Measurements from ENCODE around the gene FBXW2.
A peak's percentile ranks its signal among the peaks of the same experiment; 100 is the strongest.

The FBXW2 gene

GRCh38 chr9:120735415-120736126 is 57.6 kb downstream of the FBXW2 start:
- H3K4me1 ChIP-seq (ENCODE audit: control insufficient read depth in 1 of 2, insufficient read depth in 2 of 2, low read length in 2 of 2) = peaks cover 0 to 20% of the 10 kb centered on the region in 2 donors
- H3K27me3 ChIP-seq (ENCODE audit: control insufficient read depth in 1 of 2, insufficient read depth in 2 of 2, low read length in 2 of 2) = no peaks in the 10 kb centered on the region
- peak overlapping the region in 1 of 2 donors; percentile 22 for H3K4me3 ChIP-seq (ENCODE audit: low read depth in 1 of 2, low read length in 2 of 2)
- no peak overlapping the region for H3K9ac ChIP-seq (ENCODE audit: low read depth in 1 of 2, low read length in 2 of 2)
- H3K9me3 ChIP-seq (ENCODE audit: control insufficient read depth in 1 of 2, low read length in 2 of 2) = no peaks in the 10 kb centered on the region
- H3K36me3 ChIP-seq (ENCODE audit: control insufficient read depth in 1 of 2, insufficient read depth in 2 of 2, low read length in 2 of 2) = no peaks in the 10 kb centered on the region
- H3K27ac ChIP-seq (ENCODE audit: low read depth, low read length) = no peak overlapping the region

- H3K9ac ChIP-seq (ENCODE audit: low read depth in 1 of 2, low read length in 2 of 2) = no peak overlapping the region
- H3K27me3 ChIP-seq (ENCODE audit: control insufficient read depth in 1 of 2, insufficient read depth in 2 of 2, low read length in 2 of 2) = no peaks in the 10 kb centered on the region
- H3K4me3 ChIP-seq (ENCODE audit: low read depth in 1 of 2, low read length in 2 of 2) = peak overlapping the region in 1 of 2 donors; percentile 22
- H3K36me3 ChIP-seq (ENCODE audit: control insufficient read depth in 1 of 2, insufficient read depth in 2 of 2, low read length in 2 of 2) = no peaks in the 10 kb centered on the region
- H3K9me3 ChIP-seq (ENCODE audit: control insufficient read depth in 1 of 2, low read length in 2 of 2) = no peaks in the 10 kb centered on the region
- H3K27ac ChIP-seq (ENCODE audit: low read depth, low read length) = peak overlapping the region; percentile 20
- peaks cover 0 to 21% of the 10 kb centered on the region in 2 donors for H3K4me1 ChIP-seq (ENCODE audit: control insufficient read depth in 1 of 2, insufficient read depth in 2 of 2, low read length in 2 of 2)
Measured at GRCh38 chr9:120734607-120735410, 58.4 kb downstream of the FBXW2 start.

GRCh38 chr9:120733190-120733589 is 60.0 kb downstream of the FBXW2 start:
- H3K36me3 ChIP-seq (ENCODE audit: control insufficient read depth in 1 of 2, insufficient read depth in 2 of 2, low read length in 2 of 2) = no peaks in the 10 kb centered on the region
- H3K27ac ChIP-seq (ENCODE audit: low read depth, low read length) = no peak overlapping the region
- no peaks in the 10 kb centered on the region for H3K9me3 ChIP-seq (ENCODE audit: control insufficient read depth in 1 of 2, low read length in 2 of 2)
- peaks cover 0 to 21% of the 10 kb centered on the region in 2 donors for H3K4me1 ChIP-seq (ENCODE audit: control insufficient read depth in 1 of 2, insufficient read depth in 2 of 2, low read length in 2 of 2)
- H3K9ac ChIP-seq (ENCODE audit: low read depth in 1 of 2, low read length in 2 of 2) = no peak overlapping the region
- no peak overlapping the region for H3K4me3 ChIP-seq (ENCODE audit: low read depth in 1 of 2, low read length in 2 of 2)
- no peaks in the 10 kb centered on the region for H3K27me3 ChIP-seq (ENCODE audit: control insufficient read depth in 1 of 2, insufficient read depth in 2 of 2, low read length in 2 of 2)

GRCh38 chr9:120730654-120731514 is 62.3 kb downstream of the FBXW2 start:
- Histone ChIP-seq H3K9me3 (ENCODE audit: control insufficient read depth in 1 of 2, low read length in 2 of 2) (no peaks in the 10 kb centered on the region), H3K27me3 (ENCODE audit: control insufficient read depth in 1 of 2, insufficient read depth in 2 of 2, low read length in 2 of 2) (no peaks in the 10 kb centered on the region), H3K27ac (ENCODE audit: low read depth, low read length) (no peak overlapping the region), H3K4me1 (ENCODE audit: control insufficient read depth in 1 of 2, insufficient read depth in 2 of 2, low read length in 2 of 2) (peaks cover 0 to 20% of the 10 kb centered on the region in 2 donors), H3K36me3 (ENCODE audit: control insufficient read depth in 1 of 2, insufficient read depth in 2 of 2, low read length in 2 of 2) (no peaks in the 10 kb centered on the region), H3K4me3 (ENCODE audit: low read depth in 1 of 2, low read length in 2 of 2) (no peak overlapping the region), H3K9ac (ENCODE audit: low read depth in 1 of 2, low read length in 2 of 2) (no peak overlapping the region)

- no peaks in the 10 kb centered on the region for H3K9me3 ChIP-seq (ENCODE audit: control insufficient read depth in 1 of 2, low read length in 2 of 2)
- no peaks in the 10 kb centered on the region for H3K36me3 ChIP-seq (ENCODE audit: control insufficient read depth in 1 of 2, insufficient read depth in 2 of 2, low read length in 2 of 2)
- H3K4me1 ChIP-seq (ENCODE audit: control insufficient read depth in 1 of 2, insufficient read depth in 2 of 2, low read length in 2 of 2) = peaks cover 0 to 10% of the 10 kb centered on the region in 2 donors
- H3K9ac ChIP-seq (ENCODE audit: low read depth in 1 of 2, low read length in 2 of 2) = no peak overlapping the region
- no peak overlapping the region for H3K4me3 ChIP-seq (ENCODE audit: low read depth in 1 of 2, low read length in 2 of 2)
- no peaks in the 10 kb centered on the region for H3K27me3 ChIP-seq (ENCODE audit: control insufficient read depth in 1 of 2, insufficient read depth in 2 of 2, low read length in 2 of 2)
- H3K27ac ChIP-seq (ENCODE audit: low read depth, low read length) = no peak overlapping the region
Measured at GRCh38 chr9:120729791-120730241, 63.4 kb downstream of the FBXW2 start.

- Histone ChIP-seq H3K4me3 (ENCODE audit: low read depth in 1 of 2, low read length in 2 of 2) (no peak overlapping the region), H3K9ac (ENCODE audit: low read depth in 1 of 2, low read length in 2 of 2) (no peak overlapping the region), H3K9me3 (ENCODE audit: control insufficient read depth in 1 of 2, low read length in 2 of 2) (no peaks in the 10 kb centered on the region)
Measured at GRCh38 chr9:120726484-120726883, 66.7 kb downstream of the FBXW2 start.

GRCh38 chr9:120725907-120726306 is 67.3 kb downstream of the FBXW2 start:
- Histone ChIP-seq H3K4me1 (ENCODE audit: control insufficient read depth in 1 of 2, insufficient read depth in 2 of 2, low read length in 2 of 2) (peaks cover 0 to 4% of the 10 kb centered on the region in 2 donors), H3K4me3 (ENCODE audit: low read depth in 1 of 2, low read length in 2 of 2) (no peak overlapping the region), H3K9me3 (ENCODE audit: control insufficient read depth in 1 of 2, low read length in 2 of 2) (no peaks in the 10 kb centered on the region)

More at GRCh38 chr9:120726484-120726883, 66.7 kb downstream of the FBXW2 start:
- Histone ChIP-seq H3K27me3 (ENCODE audit: control insufficient read depth in 1 of 2, insufficient read depth in 2 of 2, low read length in 2 of 2) (no peaks in the 10 kb centered on the region), H3K27ac (ENCODE audit: low read depth, low read length) (no peak overlapping the region), H3K4me1 (ENCODE audit: control insufficient read depth in 1 of 2, insufficient read depth in 2 of 2, low read length in 2 of 2) (peaks cover 0 to 7% of the 10 kb centered on the region in 2 donors), H3K36me3 (ENCODE audit: control insufficient read depth in 1 of 2, insufficient read depth in 2 of 2, low read length in 2 of 2) (no peaks in the 10 kb centered on the region)

GRCh38 chr9:120724757-120725400 is 68.3 kb downstream of the FBXW2 start:
- no peaks in the 10 kb centered on the region for H3K4me1 ChIP-seq (ENCODE audit: control insufficient read depth in 1 of 2, insufficient read depth in 2 of 2, low read length in 2 of 2)
- no peaks in the 10 kb centered on the region for H3K9me3 ChIP-seq (ENCODE audit: control insufficient read depth in 1 of 2, low read length in 2 of 2)
- no peak overlapping the region for H3K27ac ChIP-seq (ENCODE audit: low read depth, low read length)
- H3K9ac ChIP-seq (ENCODE audit: low read depth in 1 of 2, low read length in 2 of 2) = no peak overlapping the region
- H3K4me3 ChIP-seq (ENCODE audit: low read depth in 1 of 2, low read length in 2 of 2) = no peak overlapping the region
- no peaks in the 10 kb centered on the region for H3K27me3 ChIP-seq (ENCODE audit: control insufficient read depth in 1 of 2, insufficient read depth in 2 of 2, low read length in 2 of 2)
- no peaks in the 10 kb centered on the region for H3K36me3 ChIP-seq (ENCODE audit: control insufficient read depth in 1 of 2, insufficient read depth in 2 of 2, low read length in 2 of 2)

More at GRCh38 chr9:120725907-120726306, 67.3 kb downstream of the FBXW2 start:
- H3K27me3 ChIP-seq (ENCODE audit: control insufficient read depth in 1 of 2, insufficient read depth in 2 of 2, low read length in 2 of 2) = no peaks in the 10 kb centered on the region
- no peak overlapping the region for H3K9ac ChIP-seq (ENCODE audit: low read depth in 1 of 2, low read length in 2 of 2)
- H3K36me3 ChIP-seq (ENCODE audit: control insufficient read depth in 1 of 2, insufficient read depth in 2 of 2, low read length in 2 of 2) = no peaks in the 10 kb centered on the region
- no peak overlapping the region for H3K27ac ChIP-seq (ENCODE audit: low read depth, low read length)

GRCh38 chr9:120723565-120723964 is 69.7 kb downstream of the FBXW2 start:
- Histone ChIP-seq H3K4me1 (ENCODE audit: control insufficient read depth in 1 of 2, insufficient read depth in 2 of 2, low read length in 2 of 2) (no peaks in the 10 kb centered on the region), H3K27ac (ENCODE audit: low read depth, low read length) (no peak overlapping the region), H3K27me3 (ENCODE audit: control insufficient read depth in 1 of 2, insufficient read depth in 2 of 2, low read length in 2 of 2) (no peaks in the 10 kb centered on the region), H3K4me3 (ENCODE audit: low read depth in 1 of 2, low read length in 2 of 2) (no peak overlapping the region), H3K9me3 (ENCODE audit: control insufficient read depth in 1 of 2, low read length in 2 of 2) (no peaks in the 10 kb centered on the region), H3K36me3 (ENCODE audit: control insufficient read depth in 1 of 2, insufficient read depth in 2 of 2, low read length in 2 of 2) (no peaks in the 10 kb centered on the region), H3K9ac (ENCODE audit: low read depth in 1 of 2, low read length in 2 of 2) (no peak overlapping the region)

Measured in duodenal mucosa (tissue), 2 donors.